NCI-H1092 treated with DMSO at 0.1 percent for 48 hours (cell line): ENCODE measurements around the gene STK25.
"Not testable (repeated sequence)": the region's sequence is repeated elsewhere in the genome, so short reads cannot be mapped to it uniquely, and the experiment has no call there.

Source experiments
- DNase-seq: peaks from one replicate; lab custom pipeline; 2025; lab: John Stamatoyannopoulos, UW

STK25 gene

GRCh38 chr2:241507430-241508239 lies 749 bp downstream of the STK25 start:
- DNase-seq = peak; percentile 21

GRCh38 chr2:241506793-241507429 lies 1.5 kb downstream of the STK25 start:
- DNase-seq = no peak

GRCh38 chr2:241506317-241506716 lies 2.1 kb downstream of the STK25 start:
- DNase-seq = not testable (repeated sequence)

GRCh38 chr2:241505781-241506201 lies 2.6 kb downstream of the STK25 start:
- DNase-seq = no peak

GRCh38 chr2:241505086-241505780 lies 3.2 kb downstream of the STK25 start:
- no peak for DNase-seq

- DNase-seq = no peak
Measured at GRCh38 chr2:241503776-241504392, 4.5 kb downstream of the STK25 start.

- no peak for DNase-seq
Measured at GRCh38 chr2:241502281-241502680, 6.1 kb downstream of the STK25 start.

GRCh38 chr2:241501551-241501950 lies 6.8 kb downstream of the STK25 start:
- no peak for DNase-seq

- no peak for DNase-seq
Measured at GRCh38 chr2:241501099-241501541, 7.3 kb downstream of the STK25 start.

- no peak for DNase-seq
Measured at GRCh38 chr2:241500431-241500975, 7.9 kb downstream of the STK25 start.

GRCh38 chr2:241500016-241500415 lies 8.4 kb downstream of the STK25 start:
- no peak for DNase-seq

GRCh38 chr2:241499146-241499965 lies 9.0 kb downstream of the STK25 start:
- peak; percentile 75 for DNase-seq

GRCh38 chr2:241498115-241499070 lies 10.0 kb downstream of the STK25 start:
- DNase-seq = no peak

GRCh38 chr2:241496904-241497877 lies 11.2 kb downstream of the STK25 start:
- peak; percentile 12 for DNase-seq

- no peak for DNase-seq
Measured at GRCh38 chr2:241496003-241496707, 12.2 kb downstream of the STK25 start.

- DNase-seq = no peak
Measured at GRCh38 chr2:241495172-241496002, 13.0 kb downstream of the STK25 start.

- no peak for DNase-seq
Measured at GRCh38 chr2:241494311-241494908, 14.0 kb downstream of the STK25 start.
